SK-N-MC (cell line): ENCODE measurements around the gene POC1A.

Experiments
- EZH2 ChIP-seq: fragments of 200-600 bp; sonication (generic); IDR thresholded peaks from one replicate; pipeline ENCODE4 v1.6.1; 2017; ENCODE audit warnings: antibody characterized with exemption
- FOXP2 ChIP-seq: optimal IDR thresholded peaks from 2 replicates; pipeline ENCODE3; 2011; ENCODE audit warnings: mild to moderate bottlenecking, moderate library complexity; ENCODE audit not compliant: insufficient read depth; ENCODE audit errors: extremely low read length, control extremely low read depth
- POLR2AphosphoS5 ChIP-seq: IDR thresholded peaks from 2 replicates; pipeline ENCODE4 v1.6.1; 2012; ENCODE audit warnings: mild to moderate bottlenecking, low read depth, low read length, borderline replicate concordance

DNA sequence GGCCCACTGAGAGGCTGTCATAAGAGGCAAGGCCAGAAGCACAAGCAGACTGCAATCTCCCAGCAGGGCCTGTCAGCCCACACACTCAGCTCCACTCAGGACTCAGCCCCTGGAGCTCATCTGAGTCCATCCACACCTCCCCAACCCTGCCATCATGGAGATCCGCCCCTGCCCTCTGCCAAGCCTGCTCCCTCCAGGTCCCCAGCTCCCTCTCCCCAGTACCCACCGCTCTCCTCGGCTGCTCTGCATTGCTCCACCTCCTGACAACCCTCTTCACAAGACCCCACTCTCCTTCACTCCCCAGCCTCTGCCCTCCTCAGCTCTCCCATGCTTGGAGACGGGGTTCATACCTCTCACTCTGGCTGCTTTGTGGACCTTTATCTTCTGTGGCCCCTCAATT is 11.1 kb downstream of the POC1A start:
- TF ChIP-seq POLR2AphosphoS5 (no peak), FOXP2 (no peak), EZH2 (no peak)
